Activated CD4-positive, alpha-beta T cell treated with anti-CD3 and anti-CD28 coated beads, Interleukin-2, amount 50 U/mL, for 24 hours (primary cell): ENCODE results near the gene MTRFR.

Experiments used
- DNase-seq, 2 donors: peaks; one replicate each; pipeline ENCODE4 v3.0.0-alpha.2; 2020; ENCODE audit warnings: low read depth in 1 of 2, low spot score in 1 of 2

The MTRFR gene

DNA sequence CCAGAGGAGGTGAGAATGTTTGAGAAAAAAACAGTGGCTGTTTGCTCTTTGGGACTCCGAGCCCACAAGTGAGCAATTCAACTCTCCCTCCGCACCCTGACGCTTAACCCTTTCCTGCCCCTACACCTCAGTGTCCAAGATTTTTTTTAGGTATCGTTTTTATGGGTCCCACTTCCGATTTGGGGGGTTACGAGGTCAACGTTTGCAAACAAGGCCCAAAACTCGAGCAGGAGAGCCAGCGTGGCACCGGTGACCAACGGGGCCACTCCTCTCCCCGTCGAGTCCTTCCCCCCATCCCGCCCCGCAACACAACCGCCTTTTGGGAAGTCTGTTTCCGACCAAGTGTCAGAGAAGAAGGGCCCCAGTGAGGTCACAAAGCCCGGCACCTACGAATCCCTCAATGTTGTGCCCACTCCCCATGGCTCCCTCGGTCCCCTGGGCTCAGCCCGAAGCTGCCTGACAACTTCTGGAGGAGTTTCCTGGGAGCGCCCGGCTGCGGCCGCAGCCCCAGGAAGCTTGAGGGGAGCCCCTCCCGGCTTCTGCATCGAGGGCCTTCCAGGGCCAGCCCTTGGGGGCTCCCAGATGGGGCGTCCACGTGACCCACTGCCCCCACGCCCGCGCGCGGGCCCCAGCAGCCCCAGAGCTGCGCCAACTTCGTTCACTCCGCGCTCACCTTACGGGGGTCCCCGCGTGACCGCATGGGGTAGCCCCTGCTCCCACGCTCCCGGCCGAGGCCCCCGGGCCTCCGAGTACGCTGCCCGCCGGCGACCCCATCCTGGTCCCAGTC is 37.2 kb downstream of the MTRFR start:
- no peak for DNase-seq

- DNase-seq, result peak; percentile 55 to 61
Observed at GRCh38 chr12:123271001-123271668, 37.9 kb downstream of the MTRFR start.

DNA sequence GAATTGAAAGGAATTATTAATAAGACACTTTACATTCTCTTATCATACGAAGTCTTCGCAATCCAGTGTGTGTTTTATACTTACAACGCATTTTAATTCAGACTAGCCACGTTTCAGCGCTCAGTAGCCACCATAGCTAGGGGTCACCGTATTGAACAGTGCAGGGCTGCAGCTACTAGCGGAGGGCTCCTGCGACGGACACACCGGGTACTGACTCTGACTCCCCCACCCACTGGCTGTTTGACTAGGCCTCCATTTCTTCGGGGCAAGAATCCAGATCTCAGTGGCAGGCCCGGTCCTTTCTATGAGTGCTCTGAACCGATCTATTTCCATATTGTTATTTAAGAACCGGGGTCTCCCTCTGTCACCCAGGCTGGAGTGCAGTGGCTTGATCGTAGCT is 39.9 kb downstream of the MTRFR start:
- no peak for DNase-seq

DNA sequence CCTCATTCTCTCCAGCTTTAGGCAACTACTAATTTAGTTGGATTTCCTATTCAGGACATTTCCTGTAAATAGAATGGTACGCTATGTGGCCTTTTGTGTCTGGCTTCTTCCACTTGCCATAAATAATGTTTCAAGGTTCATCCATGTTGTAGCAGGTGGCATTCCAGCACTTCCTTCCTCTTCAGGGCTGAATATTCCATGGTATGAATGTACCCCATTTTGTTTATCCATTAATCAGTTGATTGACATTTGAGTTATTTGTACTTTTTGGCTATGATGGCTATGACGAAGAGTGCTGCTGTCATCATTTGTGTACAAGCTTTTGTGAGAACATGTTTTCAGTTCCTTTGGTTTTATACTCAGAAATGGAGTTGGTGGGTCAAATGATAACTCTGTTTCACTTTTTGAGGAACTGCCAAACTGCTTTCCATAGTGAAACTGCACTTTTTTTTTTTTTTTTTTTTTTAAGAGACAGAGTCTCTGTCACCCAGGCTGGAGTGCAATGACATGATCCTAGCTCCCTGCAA is 44.9 kb downstream of the MTRFR start:
- no peak for DNase-seq

GRCh38 chr12:123280971-123281370 is 47.7 kb downstream of the MTRFR start:
- DNase-seq, result no peak

GRCh38 chr12:123282111-123282510 is 48.9 kb downstream of the MTRFR start:
- no peak for DNase-seq

DNA sequence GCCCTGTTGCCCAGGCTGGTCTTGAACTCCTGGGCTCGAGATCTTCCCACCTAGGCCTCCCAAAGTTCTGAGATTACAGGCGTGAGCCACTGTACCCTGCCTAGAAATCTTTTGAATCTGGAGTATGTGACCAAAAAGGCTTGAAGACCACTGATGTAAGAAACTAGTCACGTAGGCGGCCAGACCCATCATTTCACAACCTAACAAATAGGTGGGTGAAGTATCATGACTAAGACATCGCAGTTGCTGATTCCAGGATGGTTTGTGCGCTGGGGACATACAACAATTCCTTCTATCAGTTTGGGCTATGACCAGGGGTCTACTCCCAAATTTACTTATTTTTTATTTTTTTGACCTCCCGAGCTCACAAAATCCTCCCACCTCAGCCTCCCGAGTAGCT is 50.2 kb downstream of the MTRFR start:
- DNase-seq, result no peak

DNA sequence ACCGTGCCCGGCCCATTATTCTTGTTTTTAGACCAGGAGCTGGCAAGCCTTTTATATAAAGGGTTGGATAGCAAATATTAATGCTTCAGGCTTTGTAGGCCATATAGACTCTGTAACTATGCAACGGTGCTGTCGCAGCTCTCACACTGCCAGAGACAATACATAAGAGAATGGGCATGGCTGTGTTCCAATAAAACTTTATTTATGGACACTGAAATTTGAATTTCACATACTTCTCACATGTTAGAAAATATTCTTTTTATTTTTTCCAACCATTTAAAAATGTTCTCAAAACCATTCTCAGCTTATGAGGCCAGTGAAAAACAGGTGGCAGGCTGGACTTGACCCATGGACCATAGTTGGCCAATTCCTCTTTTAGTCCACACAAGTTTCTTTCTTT is 51.4 kb downstream of the MTRFR start:
- DNase-seq, result no peak

GRCh38 chr12:123286652-123287373 is 53.6 kb downstream of the MTRFR start:
- DNase-seq, result no peak

GRCh38 chr12:123288751-123289346 is 55.6 kb downstream of the MTRFR start:
- no peak for DNase-seq

GRCh38 chr12:123289911-123290310 is 56.7 kb downstream of the MTRFR start:
- no peak for DNase-seq

- no peak for DNase-seq
Observed at GRCh38 chr12:123293178-123293760, 60.0 kb downstream of the MTRFR start.

GRCh38 chr12:123305136-123305535 is 71.9 kb downstream of the MTRFR start:
- no peak for DNase-seq

- DNase-seq, result no peak
Observed at GRCh38 chr12:123306200-123306599, 73.0 kb downstream of the MTRFR start.
